IPS DF 19.7 (cell line): ENCODE data around the gene CD300LD.
"Not testable (repeated sequence)": the region's sequence is repeated elsewhere in the genome, so short reads cannot be mapped to it uniquely, and the experiment has no call there.

Experiments
- DNase-seq: peaks from one replicate; pipeline ENCODE4 v3.0.0-alpha.2; 2013; ENCODE audit warnings: low read depth, low spot score

The CD300LD gene

GRCh38 chr17:74592087-74592990, at the start of gene CD300LD:
CD300LD (minus strand) TSS chr17:74592283; CDS start chr17:74592202, 81 bp downstream.
- DNase-seq = no peak

GRCh38 chr17:74641224-74641957, 49.3 kb upstream of the CD300LD start:
- DNase-seq = no peak

GRCh38 chr17:74639704-74640151, 47.6 kb upstream of the CD300LD start:
- no peak for DNase-seq

GRCh38 chr17:74637926-74638325, 45.8 kb upstream of the CD300LD start:
- DNase-seq = no peak

- no peak for DNase-seq
Observed at GRCh38 chr17:74637265-74637664, 45.2 kb upstream of the CD300LD start.

GRCh38 chr17:74636541-74637085, 44.5 kb upstream of the CD300LD start:
- DNase-seq = not testable (repeated sequence)

- no peak for DNase-seq
Observed at GRCh38 chr17:74635418-74635817, 43.3 kb upstream of the CD300LD start.

GRCh38 chr17:74633326-74633725, 41.2 kb upstream of the CD300LD start:
- DNase-seq = no peak

GRCh38 chr17:74632617-74633016, 40.5 kb upstream of the CD300LD start:
- DNase-seq = no peak

- no peak for DNase-seq
Observed at GRCh38 chr17:74631468-74632450, 39.7 kb upstream of the CD300LD start.

GRCh38 chr17:74630251-74630650, 38.2 kb upstream of the CD300LD start:
- not testable (repeated sequence) for DNase-seq

GRCh38 chr17:74625661-74626060, 33.6 kb upstream of the CD300LD start:
- DNase-seq = no peak

- no peak for DNase-seq
Observed at GRCh38 chr17:74624131-74624530, 32.0 kb upstream of the CD300LD start.

- DNase-seq = no peak
Observed at GRCh38 chr17:74623693-74624093, 31.6 kb upstream of the CD300LD start, which contains the start of gene CD300E. CD300E (minus strand) TSS chr17:74623738; CDS start chr17:74623621, 117 bp downstream.

GRCh38 chr17:74619077-74619673, 27.1 kb upstream of the CD300LD start:
- no peak for DNase-seq

GRCh38 chr17:74618451-74618850, 26.4 kb upstream of the CD300LD start:
- no peak for DNase-seq

GRCh38 chr17:74616696-74617095, 24.6 kb upstream of the CD300LD start:
- DNase-seq = no peak

GRCh38 chr17:74612046-74612445, 20.0 kb upstream of the CD300LD start:
- no peak for DNase-seq

GRCh38 chr17:74610108-74610507, 18.0 kb upstream of the CD300LD start:
- no peak for DNase-seq

GRCh38 chr17:74608511-74608910, 16.4 kb upstream of the CD300LD start:
- no peak for DNase-seq

GRCh38 chr17:74607221-74607620, 15.1 kb upstream of the CD300LD start:
- DNase-seq = no peak
